ENCODE data around the gene H6PD. TPM values are rescaled to one million over a fixed set of nuclear protein-coding genes. Genes with fewer than 3 reads are reported as not detected.

Gene H6PD
- total and polyA plus RNA-seq, 8 donors = 3.2 to 54.3 (median 22.7) TPM

GRCh38 chr1:9312168-9312720 is 77.7 kb downstream of the H6PD start:
- WGBS, 5 donors = 85 to 88% (median 87%) methylated on average over 18 of the region's 18 CpGs
- Histone ChIP-seq H3K36me3 (no peaks in the 10 kb centered on the region), H3K27me3 (no peaks in the 10 kb centered on the region), H3K4me1 (peaks cover 6 to 73% (median 54%) of the 10 kb centered on the region in 4 donors), H3K4me3 (no peak overlapping the region), H3K27ac (no peak overlapping the region), H3K9me3 (no peaks in the 10 kb centered on the region)
- no peak for DNase-seq
- TF ChIP-seq CTCF (IDR thresholded peaks at IDR 0.05) = no peak
- no peak for TF ChIP-seq POLR2A (IDR thresholded peaks at IDR 0.05)
- TF ChIP-seq POLR2AphosphoS5 (IDR thresholded peaks at IDR 0.05) = no peak
- no peak for TF ChIP-seq EP300 (IDR thresholded peaks at IDR 0.05)
- intact Hi-C loops (cut with DNase I; ENCODE audit: low total_unique reads) = no loop called here

DNA sequence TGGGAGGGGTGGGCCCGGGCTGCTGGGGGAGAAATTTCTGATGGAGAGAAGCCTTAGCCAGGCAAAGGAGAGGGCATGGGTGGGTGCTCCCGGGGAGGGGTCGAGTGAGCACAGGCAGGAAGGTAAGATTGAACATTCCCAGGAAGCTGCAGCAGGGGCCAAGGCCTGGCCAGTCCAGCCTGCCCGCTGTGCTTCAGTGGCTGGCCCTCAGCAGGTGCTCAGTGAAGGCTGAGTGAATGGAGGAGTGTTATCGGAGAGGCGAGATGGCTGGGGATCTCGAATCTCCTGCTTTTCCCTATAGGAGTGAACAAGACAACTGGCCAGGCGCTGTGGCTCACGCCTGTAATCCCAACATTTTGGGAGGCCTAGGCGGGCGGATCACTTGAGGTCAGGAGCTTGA is 79.0 kb downstream of the H6PD start:
- whole genome bisulfite sequencing, 5 donors = 85 to 94% (median 91%) methylated on average over 11 of the region's 11 CpGs

DNA sequence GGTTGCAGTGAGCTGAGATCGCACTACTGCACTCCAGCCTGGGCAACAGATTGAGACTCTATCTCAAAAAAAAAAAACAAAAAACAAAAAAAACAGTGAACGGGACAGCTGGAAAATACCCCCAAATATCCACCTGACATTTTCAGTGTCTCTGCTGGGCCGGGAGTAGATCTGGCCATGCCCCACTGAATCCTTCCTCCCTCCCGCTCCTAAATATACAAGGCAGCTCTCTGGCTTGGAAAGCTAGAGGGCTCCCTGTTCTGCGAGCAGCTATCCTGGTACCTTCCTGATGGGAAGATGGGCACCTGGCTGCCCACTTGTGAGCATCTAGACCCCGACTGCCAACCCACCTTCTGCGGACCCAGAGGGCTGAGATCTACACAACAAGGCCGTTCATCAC is 79.5 kb downstream of the H6PD start:
- no peak overlapping the region for H3K4me3 ChIP-seq
- no peaks in the 10 kb centered on the region for H3K27me3 ChIP-seq
- H3K9me3 ChIP-seq = no peaks in the 10 kb centered on the region
- 71 to 79% (median 76%) methylated on average over 6 to 8 of the region's 8 CpGs for WGBS, 5 donors
- H3K4me1 ChIP-seq = peaks cover 21 to 80% (median 55%) of the 10 kb centered on the region in 4 donors
- peaks cover 0 to 9% (median 0%) of the 10 kb centered on the region in 4 donors for H3K36me3 ChIP-seq
- H3K27ac ChIP-seq = peak overlapping the region in 3 of 5 donors; percentile 44 to 80 (median 62)
- DNase-seq = no peak
- intact Hi-C loops (cut with DNase I; ENCODE audit: low total_unique reads) = no loop called here
- TF ChIP-seq POLR2AphosphoS5 (IDR thresholded peaks at IDR 0.05) (no peak), POLR2A (IDR thresholded peaks at IDR 0.05) (no peak), CTCF (IDR thresholded peaks at IDR 0.05) (no peak), EP300 (IDR thresholded peaks at IDR 0.05) (no peak)

More for the DNA sequence above, 79.0 kb downstream of the H6PD start:
- TF ChIP-seq CTCF (IDR thresholded peaks at IDR 0.05) (no peak), POLR2AphosphoS5 (IDR thresholded peaks at IDR 0.05) (no peak)
- Histone ChIP-seq H3K27ac (peak overlapping the region in 3 of 5 donors; percentile 44 to 80 (median 62)), H3K9me3 (no peaks in the 10 kb centered on the region), H3K27me3 (no peaks in the 10 kb centered on the region), H3K4me1 (peaks cover 17 to 77% (median 53%) of the 10 kb centered on the region in 4 donors), H3K4me3 (no peak overlapping the region), H3K36me3 (peaks cover 0 to 4% (median 0%) of the 10 kb centered on the region in 4 donors)
- intact Hi-C loops (cut with DNase I; ENCODE audit: low total_unique reads) = no loop called here
- no peak for DNase-seq

DNA sequence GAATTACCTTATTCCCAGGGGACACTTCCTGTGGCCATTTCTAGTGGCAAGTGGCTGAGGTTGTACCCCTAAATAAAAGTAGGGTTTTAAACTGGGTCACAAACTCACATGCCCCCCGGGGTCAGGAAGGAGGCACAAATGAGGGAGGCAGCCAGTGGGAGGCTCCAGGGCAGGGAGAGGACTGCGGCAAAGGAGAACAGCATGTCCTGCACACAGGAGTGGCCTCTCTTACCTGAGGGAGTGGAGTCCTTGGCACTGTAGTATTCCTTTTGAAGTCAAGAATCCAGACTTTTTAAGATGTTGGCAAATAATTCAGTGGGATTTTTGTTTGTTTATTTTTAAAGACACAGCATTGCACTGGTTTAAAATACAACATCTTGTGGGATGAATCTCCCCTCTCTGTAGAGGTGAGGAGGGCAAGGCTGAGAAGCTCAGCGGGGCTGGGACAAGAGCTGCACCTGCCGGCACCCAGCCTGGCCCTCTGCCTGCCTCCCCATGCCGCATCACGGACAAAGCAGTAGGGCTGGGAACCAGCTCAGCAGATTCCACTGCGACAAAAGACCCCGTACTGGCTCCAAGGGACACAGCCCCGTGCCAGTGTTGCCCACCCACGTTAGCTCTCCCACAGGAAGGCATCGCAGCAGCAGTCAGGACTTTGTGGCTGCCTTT is 80.3 kb downstream of the H6PD start:
- Histone ChIP-seq H3K4me3 (peak overlapping the region in 1 of 4 donors; percentile 2), H3K27me3 (no peaks in the 10 kb centered on the region), H3K36me3 (peaks cover 0 to 11% (median 0%) of the 10 kb centered on the region in 4 donors), H3K4me1 (peaks cover 28 to 87% (median 59%) of the 10 kb centered on the region in 4 donors), H3K27ac (peak overlapping the region in 3 of 5 donors; percentile 44 to 80 (median 62)), H3K9me3 (no peaks in the 10 kb centered on the region)
- TF ChIP-seq POLR2AphosphoS5 (IDR thresholded peaks at IDR 0.05) = no peak
- no peak for TF ChIP-seq CTCF (IDR thresholded peaks at IDR 0.05)
- no peak for TF ChIP-seq EP300 (IDR thresholded peaks at IDR 0.05)
- TF ChIP-seq POLR2A (IDR thresholded peaks at IDR 0.05) = no peak
- DNase-seq = no peak
- 80 to 85% (median 83%) methylated on average over 11 of the region's 11 CpGs for WGBS, 5 donors
- intact Hi-C loops (cut with DNase I; ENCODE audit: low total_unique reads) = no loop called here

Data from stomach (tissue), 9 donors.